T-cell (primary cell): Measurements from ENCODE around the gene OR51D1. TPM values are rescaled to one million over a fixed set of nuclear protein-coding genes. Genes with fewer than 3 reads are reported as not detected.

Source experiments
- ATAC-seq, 4 experiments: fragments of 200-7000 bp in 3 of 4; fragments of 150-1000 bp in 1 of 4; cut with Tn5 transposase; replicated peaks in 1 of 4; 1 replicate in 3 of 4; 2 replicates in 1 of 4; pipeline ENCODE4 v1.10.0; 2021; ENCODE audit warnings: moderate library complexity in 3 of 4, mild to moderate bottlenecking in 2 of 4, moderate number of reproducible peaks in 1 of 4
- CTCF ChIA-PET, 2 donors: fragments of 300-600 bp; sonication (Branson Sonifier 250); formaldehyde crosslinking; loops; one replicate each; lab custom pipeline; 2022; ENCODE audit warnings: antibody characterized with exemption in 2 of 2; lab: Charles Lee
- POLR2A ChIA-PET, 2 donors: fragments of 300-600 bp; sonication (Branson Sonifier 250); formaldehyde crosslinking; loops; one replicate each; lab custom pipeline; 2022; ENCODE audit warnings: antibody characterized with exemption in 2 of 2; lab: Charles Lee
- DNase-seq, 35 experiments: peaks; one replicate each; pipeline versions ENCODE4 v3.0.0 to v3.0.0-alpha.2; 2013 to 2023
- H3K27ac ChIP-seq: one replicate; pipeline ENCODE4 v1.5.1; 2013; ENCODE audit warnings: low read length
- H3K27me3 ChIP-seq, 2 experiments: replicated peaks in 1 of 2; 1 replicate in 1 of 2; 2 replicates in 1 of 2; pipeline versions ENCODE4 v1.6.1 to v1.7.0; 2013; ENCODE audit warnings: low read length in 1 of 2, mixed read lengths in 1 of 2; ENCODE audit not compliant: control insufficient read depth in 2 of 2, insufficient read depth in 2 of 2; ENCODE audit errors: extremely low read depth in 1 of 2
- H3K36me3 ChIP-seq, 2 donors: 1 replicate in 1 of 2; 2 replicates in 1 of 2; pipeline versions ENCODE4 v1.6.1 to v1.7.0; 2013; ENCODE audit warnings: low read length in 1 of 2; ENCODE audit not compliant: control insufficient read depth in 2 of 2, insufficient read depth in 1 of 2; ENCODE audit errors: extremely low read depth in 1 of 2
- H3K4me1 ChIP-seq, 2 experiments: 1 replicate in 1 of 2; 2 replicates in 1 of 2; pipeline versions ENCODE4 v1.6.1 to v1.7.0; 2013; ENCODE audit warnings: low read length in 2 of 2, mixed read lengths in 1 of 2; ENCODE audit not compliant: insufficient read depth in 2 of 2, control insufficient read depth in 1 of 2; ENCODE audit errors: extremely low read depth in 1 of 2
- H3K4me3 ChIP-seq, 2 donors: 1 replicate in 1 of 2; 2 replicates in 1 of 2; pipeline versions ENCODE4 v1.5.1 to v1.7.0; 2013; ENCODE audit warnings: mild to moderate bottlenecking in 2 of 2, low read length in 1 of 2, moderate library complexity in 1 of 2; ENCODE audit not compliant: control insufficient read depth in 1 of 2; ENCODE audit errors: extremely low read depth in 1 of 2
- H3K9me3 ChIP-seq: 2 replicates; pipeline ENCODE4 v1.7.0; 2013
- H3K27ac Mint-ChIP-seq, 2 donors: one replicate each; pipeline ENCODE4 v1.8.0; 2020 to 2021; ENCODE audit warnings: mild to moderate bottlenecking in 2 of 2, mixed read lengths in 2 of 2
- H3K27me3 Mint-ChIP-seq, 2 donors: one replicate each; pipeline ENCODE4 v1.8.0; 2021 to 2022; ENCODE audit warnings: mixed read lengths in 2 of 2
- H3K36me3 Mint-ChIP-seq: one replicate; pipeline ENCODE4 v1.8.0; 2021; ENCODE audit warnings: mixed read lengths
- H3K4me1 Mint-ChIP-seq, 3 donors: one replicate each; pipeline ENCODE4 v1.8.0; 2020 to 2022; ENCODE audit warnings: mixed read lengths in 3 of 3, mild to moderate bottlenecking in 1 of 3
- H3K4me3 Mint-ChIP-seq, 3 donors: one replicate each; pipeline ENCODE4 v1.8.0; 2020 to 2022; ENCODE audit warnings: mild to moderate bottlenecking in 3 of 3, mixed read lengths in 3 of 3, moderate library complexity in 3 of 3
- H3K9me3 Mint-ChIP-seq, 3 donors: one replicate each; pipeline ENCODE4 v1.8.0; 2020 to 2022; ENCODE audit warnings: mixed read lengths in 3 of 3
- WGBS: methylation state at CpG from one replicate; pipeline ENCODE4 v1.1.5; 2013; ENCODE audit warnings: missing lambda C conversion rate; ENCODE audit not compliant: insufficient coverage; 5-methylcytosine and 5-hydroxymethylcytosine counted together
- total RNA-seq, 35 experiments: library from RNA in 6 of 35; stranded (reverse) in 6 of 35; fragments of 120-200 nt in 1 of 35; gene quantifications; one replicate each; pipeline versions ENCODE4 v1.2.1 to v1.2.4 and lab custom pipeline; 2013 to 2026

Gene OR51D1
- total RNA-seq, 5 donors from 2014 or later (not counting 1 experiment from before 2014, with no cell fraction given): not detected

GRCh38 chr11:4684631-4685285 lies 47.5 kb downstream of the OR51D1 start:
- Histone ChIP-seq H3K27ac (no peak overlapping the region), H3K4me1 (no peaks in the 10 kb centered on the region), H3K4me3 (no peak overlapping the region), H3K27me3 (no peaks in the 10 kb centered on the region), H3K9me3 (no peaks in the 10 kb centered on the region), H3K36me3 (no peaks in the 10 kb centered on the region)
- H3K27me3 Mint-ChIP-seq: peaks cover 0 to 12% of the 10 kb centered on the region in 2 donors
- ChIA-PET CTCF (no interaction called here), POLR2A (no interaction called here)
- H3K36me3 Mint-ChIP-seq: no peaks in the 10 kb centered on the region
- DNase-seq: no peak
- no peaks in the 10 kb centered on the region for H3K4me1 Mint-ChIP-seq
- H3K9me3 Mint-ChIP-seq: no peaks in the 10 kb centered on the region
- no peak for ATAC-seq
- no peak overlapping the region for H3K4me3 Mint-ChIP-seq
- 76% methylated on average over 3 of the region's 3 CpGs for WGBS
- H3K27ac Mint-ChIP-seq: no peak overlapping the region

Other genes starting within 250 kb of the OR51D1 start
- gene TRIM21, start 243.8 kb upstream of the OR51D1 start, total RNA-seq: 10 to 100 TPM; 21.7 to 40.1 (median 29.4) TPM
- gene OR52K2, start 188.2 kb upstream of the OR51D1 start, total RNA-seq: not detected
- gene OR52K1, start 154.8 kb upstream of the OR51D1 start, total RNA-seq: not detected
- not detected for gene OR52M1, start 92.3 kb upstream of the OR51D1 start, total RNA-seq
- not detected for gene OR52I2, start 55.7 kb upstream of the OR51D1 start, total RNA-seq
- not detected for gene OR52I1, start 43.4 kb upstream of the OR51D1 start, total RNA-seq
- gene TRIM68, start 29.2 kb upstream of the OR51D1 start, total RNA-seq: 10 to 100 TPM in 3 of 5 donors, 1 to 10 TPM in 2; 7.6 to 22.0 (median 17.4) TPM
- gene OR51E1, start 6.5 kb downstream of the OR51D1 start, total RNA-seq: not detected
- gene OR51E2, start 60.4 kb downstream of the OR51D1 start, total RNA-seq: not detected
- gene MMP26, start 67.3 kb downstream of the OR51D1 start, total RNA-seq: not detected
- not detected for gene OR51F1, start 132.5 kb downstream of the OR51D1 start, total RNA-seq
- gene OR52R1, start 166.9 kb downstream of the OR51D1 start, total RNA-seq: not detected
- gene OR51F2, start 183.8 kb downstream of the OR51D1 start, total RNA-seq: not detected
- not detected for gene OR51S1, start 211.7 kb downstream of the OR51D1 start, total RNA-seq
- not detected for gene OR51T1, start 244.4 kb downstream of the OR51D1 start, total RNA-seq